Suprapubic skin (tissue), 4 donors: Measurements from ENCODE around the gene TTC14.

ENCODE experiments used
- EP300 ChIP-seq: sonication (generic); formaldehyde crosslinking; IDR thresholded peaks from one replicate; pipeline ENCODE4 v1.6.1; 2017; ENCODE audit warnings: antibody characterized with exemption
- POLR2A ChIP-seq, 2 donors: fragments of 450-650 bp; IDR thresholded peaks; one replicate each; pipeline ENCODE4 v1.6.1; 2017; ENCODE audit warnings: antibody characterized with exemption in 2 of 2, mild to moderate bottlenecking in 2 of 2, moderate library complexity in 2 of 2
- POLR2AphosphoS5 ChIP-seq, 3 donors: sonication (generic); formaldehyde crosslinking; IDR thresholded peaks; one replicate each; pipeline ENCODE4 v1.6.1; 2017; ENCODE audit warnings: antibody characterized with exemption in 3 of 3
- TF ChIP-seq, protein P1 (sequence below), 2 donors: fragments of 200-600 bp in 1 of 2; fragments of 450-650 bp in 1 of 2; sonication (generic) in 1 of 2; IDR thresholded peaks; one replicate each; pipeline ENCODE4 v1.5.1; 2016 to 2019; ENCODE audit warnings: antibody characterized with exemption in 2 of 2, mild to moderate bottlenecking in 1 of 2, moderate library complexity in 1 of 2

DNA sequence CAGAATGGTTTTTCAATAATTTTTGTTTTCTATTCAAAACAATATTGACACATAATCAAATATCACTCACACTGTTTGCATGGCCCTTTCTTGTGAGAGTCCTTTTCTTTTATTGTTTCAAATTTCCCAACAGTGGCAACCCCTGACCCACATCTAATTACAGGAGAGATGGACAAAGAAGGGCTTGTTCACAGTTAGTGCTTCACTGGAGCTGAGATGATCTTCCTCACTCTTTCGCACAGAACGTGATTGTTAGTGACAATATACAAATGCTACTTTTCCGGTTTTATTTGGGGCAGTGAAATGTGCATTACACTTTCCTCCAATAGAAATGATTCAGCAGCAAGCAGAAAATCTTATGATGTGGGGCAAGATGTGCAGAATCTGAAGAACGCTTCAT is 38.6 kb upstream of the TTC14 start:
- TF ChIP-seq, protein P1, sequence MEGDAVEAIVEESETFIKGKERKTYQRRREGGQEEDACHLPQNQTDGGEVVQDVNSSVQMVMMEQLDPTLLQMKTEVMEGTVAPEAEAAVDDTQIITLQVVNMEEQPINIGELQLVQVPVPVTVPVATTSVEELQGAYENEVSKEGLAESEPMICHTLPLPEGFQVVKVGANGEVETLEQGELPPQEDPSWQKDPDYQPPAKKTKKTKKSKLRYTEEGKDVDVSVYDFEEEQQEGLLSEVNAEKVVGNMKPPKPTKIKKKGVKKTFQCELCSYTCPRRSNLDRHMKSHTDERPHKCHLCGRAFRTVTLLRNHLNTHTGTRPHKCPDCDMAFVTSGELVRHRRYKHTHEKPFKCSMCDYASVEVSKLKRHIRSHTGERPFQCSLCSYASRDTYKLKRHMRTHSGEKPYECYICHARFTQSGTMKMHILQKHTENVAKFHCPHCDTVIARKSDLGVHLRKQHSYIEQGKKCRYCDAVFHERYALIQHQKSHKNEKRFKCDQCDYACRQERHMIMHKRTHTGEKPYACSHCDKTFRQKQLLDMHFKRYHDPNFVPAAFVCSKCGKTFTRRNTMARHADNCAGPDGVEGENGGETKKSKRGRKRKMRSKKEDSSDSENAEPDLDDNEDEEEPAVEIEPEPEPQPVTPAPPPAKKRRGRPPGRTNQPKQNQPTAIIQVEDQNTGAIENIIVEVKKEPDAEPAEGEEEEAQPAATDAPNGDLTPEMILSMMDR (IDR thresholded peaks at IDR 0.05) = no peak
- TF ChIP-seq POLR2A (IDR thresholded peaks at IDR 0.05) = no peak
- no peak for TF ChIP-seq EP300
- TF ChIP-seq POLR2AphosphoS5 (IDR thresholded peaks at IDR 0.05) = no peak
